ENCODE results near the gene IKZF2.

Gene IKZF2

GRCh38 chr2:213150315-213151097 is 906 bp downstream of the IKZF2 start:
- Histone ChIP-seq H3K36me3 (ENCODE audit: control insufficient read depth, low read depth, low read length) (no peaks in the 10 kb centered on the region), H3K4me3 (ENCODE audit: low read length) (peak overlapping the region; percentile 95), H3K9ac (ENCODE audit: low read length) (peak overlapping the region; percentile 14), H3K9me3 (ENCODE audit: control insufficient read depth, low read depth, low read length) (no peaks in the 10 kb centered on the region), H3K27ac (ENCODE audit: low read length) (no peak overlapping the region), H3K4me1 (ENCODE audit: control insufficient read depth, low read depth, low read length) (peaks cover 17% of the 10 kb centered on the region), H3K27me3 (ENCODE audit: control insufficient read depth, insufficient read depth, low read length) (peaks cover 10% of the 10 kb centered on the region)

GRCh38 chr2:213149949-213150314 is 1.5 kb downstream of the IKZF2 start:
- Histone ChIP-seq H3K9me3 (ENCODE audit: control insufficient read depth, low read depth, low read length) (no peaks in the 10 kb centered on the region), H3K4me3 (ENCODE audit: low read length) (peak overlapping the region; percentile 95), H3K27me3 (ENCODE audit: control insufficient read depth, insufficient read depth, low read length) (peaks cover 10% of the 10 kb centered on the region), H3K36me3 (ENCODE audit: control insufficient read depth, low read depth, low read length) (no peaks in the 10 kb centered on the region), H3K4me1 (ENCODE audit: control insufficient read depth, low read depth, low read length) (peaks cover 17% of the 10 kb centered on the region), H3K27ac (ENCODE audit: low read length) (no peak overlapping the region), H3K9ac (ENCODE audit: low read length) (peak overlapping the region; percentile 14)

GRCh38 chr2:213149294-213149875 is 2.0 kb downstream of the IKZF2 start:
- H3K9ac ChIP-seq (ENCODE audit: low read length) = peak overlapping the region; percentile 14
- peaks cover 17% of the 10 kb centered on the region for H3K4me1 ChIP-seq (ENCODE audit: control insufficient read depth, low read depth, low read length)
- no peaks in the 10 kb centered on the region for H3K36me3 ChIP-seq (ENCODE audit: control insufficient read depth, low read depth, low read length)
- no peak overlapping the region for H3K27ac ChIP-seq (ENCODE audit: low read length)
- H3K27me3 ChIP-seq (ENCODE audit: control insufficient read depth, insufficient read depth, low read length) = peaks cover 10% of the 10 kb centered on the region
- peak overlapping the region; percentile 95 for H3K4me3 ChIP-seq (ENCODE audit: low read length)
- no peaks in the 10 kb centered on the region for H3K9me3 ChIP-seq (ENCODE audit: control insufficient read depth, low read depth, low read length)

- no peak overlapping the region for H3K27ac ChIP-seq (ENCODE audit: low read length)
- peaks cover 10% of the 10 kb centered on the region for H3K27me3 ChIP-seq (ENCODE audit: control insufficient read depth, insufficient read depth, low read length)
- peak overlapping the region; percentile 95 for H3K4me3 ChIP-seq (ENCODE audit: low read length)
- peaks cover 14% of the 10 kb centered on the region for H3K4me1 ChIP-seq (ENCODE audit: control insufficient read depth, low read depth, low read length)
- H3K36me3 ChIP-seq (ENCODE audit: control insufficient read depth, low read depth, low read length) = no peaks in the 10 kb centered on the region
- H3K9me3 ChIP-seq (ENCODE audit: control insufficient read depth, low read depth, low read length) = no peaks in the 10 kb centered on the region
- no peak overlapping the region for H3K9ac ChIP-seq (ENCODE audit: low read length)
Observed at GRCh38 chr2:213148572-213149261, 2.7 kb downstream of the IKZF2 start.

- H3K4me3 ChIP-seq (ENCODE audit: low read length) = no peak overlapping the region
Observed at GRCh38 chr2:213147538-213147937, 3.9 kb downstream of the IKZF2 start.

GRCh38 chr2:213145715-213146242 is 5.6 kb downstream of the IKZF2 start:
- Histone ChIP-seq H3K9me3 (ENCODE audit: control insufficient read depth, low read depth, low read length) (no peaks in the 10 kb centered on the region), H3K27me3 (ENCODE audit: control insufficient read depth, insufficient read depth, low read length) (no peaks in the 10 kb centered on the region), H3K9ac (ENCODE audit: low read length) (no peak overlapping the region), H3K4me3 (ENCODE audit: low read length) (no peak overlapping the region), H3K36me3 (ENCODE audit: control insufficient read depth, low read depth, low read length) (no peaks in the 10 kb centered on the region), H3K27ac (ENCODE audit: low read length) (no peak overlapping the region), H3K4me1 (ENCODE audit: control insufficient read depth, low read depth, low read length) (peaks cover 12% of the 10 kb centered on the region)

More at GRCh38 chr2:213147538-213147937, 3.9 kb downstream of the IKZF2 start:
- Histone ChIP-seq H3K36me3 (ENCODE audit: control insufficient read depth, low read depth, low read length) (no peaks in the 10 kb centered on the region), H3K27ac (ENCODE audit: low read length) (no peak overlapping the region), H3K4me1 (ENCODE audit: control insufficient read depth, low read depth, low read length) (peaks cover 14% of the 10 kb centered on the region), H3K27me3 (ENCODE audit: control insufficient read depth, insufficient read depth, low read length) (peaks cover under 1% of the 10 kb centered on the region), H3K9me3 (ENCODE audit: control insufficient read depth, low read depth, low read length) (no peaks in the 10 kb centered on the region), H3K9ac (ENCODE audit: low read length) (no peak overlapping the region)

- Histone ChIP-seq H3K36me3 (ENCODE audit: control insufficient read depth, low read depth, low read length) (no peaks in the 10 kb centered on the region), H3K27me3 (ENCODE audit: control insufficient read depth, insufficient read depth, low read length) (no peaks in the 10 kb centered on the region), H3K9me3 (ENCODE audit: control insufficient read depth, low read depth, low read length) (no peaks in the 10 kb centered on the region), H3K9ac (ENCODE audit: low read length) (no peak overlapping the region), H3K4me3 (ENCODE audit: low read length) (no peak overlapping the region), H3K4me1 (ENCODE audit: control insufficient read depth, low read depth, low read length) (no peaks in the 10 kb centered on the region), H3K27ac (ENCODE audit: low read length) (no peak overlapping the region)
Observed at GRCh38 chr2:213137064-213137463, 14.3 kb downstream of the IKZF2 start.

- Histone ChIP-seq H3K9me3 (ENCODE audit: control insufficient read depth, low read depth, low read length) (no peaks in the 10 kb centered on the region), H3K4me3 (ENCODE audit: low read length) (no peak overlapping the region), H3K4me1 (ENCODE audit: control insufficient read depth, low read depth, low read length) (peaks cover 4% of the 10 kb centered on the region), H3K36me3 (ENCODE audit: control insufficient read depth, low read depth, low read length) (no peaks in the 10 kb centered on the region), H3K27me3 (ENCODE audit: control insufficient read depth, insufficient read depth, low read length) (no peaks in the 10 kb centered on the region), H3K27ac (ENCODE audit: low read length) (no peak overlapping the region), H3K9ac (ENCODE audit: low read length) (no peak overlapping the region)
Observed at GRCh38 chr2:213129311-213129710, 22.1 kb downstream of the IKZF2 start.

GRCh38 chr2:213125646-213126347 is 25.6 kb downstream of the IKZF2 start:
- Histone ChIP-seq H3K9ac (ENCODE audit: low read length) (no peak overlapping the region), H3K36me3 (ENCODE audit: control insufficient read depth, low read depth, low read length) (no peaks in the 10 kb centered on the region), H3K27me3 (ENCODE audit: control insufficient read depth, insufficient read depth, low read length) (no peaks in the 10 kb centered on the region), H3K4me3 (ENCODE audit: low read length) (no peak overlapping the region), H3K4me1 (ENCODE audit: control insufficient read depth, low read depth, low read length) (peaks cover 5% of the 10 kb centered on the region), H3K27ac (ENCODE audit: low read length) (no peak overlapping the region), H3K9me3 (ENCODE audit: control insufficient read depth, low read depth, low read length) (no peaks in the 10 kb centered on the region)

GRCh38 chr2:213122725-213123124 is 28.7 kb downstream of the IKZF2 start:
- Histone ChIP-seq H3K4me3 (ENCODE audit: low read length) (no peak overlapping the region), H3K9me3 (ENCODE audit: control insufficient read depth, low read depth, low read length) (no peaks in the 10 kb centered on the region), H3K36me3 (ENCODE audit: control insufficient read depth, low read depth, low read length) (no peaks in the 10 kb centered on the region), H3K9ac (ENCODE audit: low read length) (no peak overlapping the region), H3K4me1 (ENCODE audit: control insufficient read depth, low read depth, low read length) (peaks cover 5% of the 10 kb centered on the region), H3K27ac (ENCODE audit: low read length) (no peak overlapping the region), H3K27me3 (ENCODE audit: control insufficient read depth, insufficient read depth, low read length) (no peaks in the 10 kb centered on the region)

- Histone ChIP-seq H3K27ac (ENCODE audit: low read length) (no peak overlapping the region), H3K9me3 (ENCODE audit: control insufficient read depth, low read depth, low read length) (no peaks in the 10 kb centered on the region), H3K4me1 (ENCODE audit: control insufficient read depth, low read depth, low read length) (peaks cover 5% of the 10 kb centered on the region), H3K36me3 (ENCODE audit: control insufficient read depth, low read depth, low read length) (no peaks in the 10 kb centered on the region), H3K4me3 (ENCODE audit: low read length) (no peak overlapping the region), H3K27me3 (ENCODE audit: control insufficient read depth, insufficient read depth, low read length) (no peaks in the 10 kb centered on the region), H3K9ac (ENCODE audit: low read length) (no peak overlapping the region)
Observed at GRCh38 chr2:213121690-213122089, 29.7 kb downstream of the IKZF2 start.
